Transverse colon (tissue), 3 donors: ENCODE data around the gene SAMD1.
"Not testable (repeated sequence)": the region's sequence is repeated elsewhere in the genome, so short reads cannot be mapped to it uniquely, and the experiment has no call there.

Source experiments
- CTCF ChIP-seq, 5 experiments: fragments of 200-600 bp in 3 of 5; fragments of 450-650 bp in 2 of 5; sonication (generic) in 3 of 5; IDR thresholded peaks; 1 replicate in 2 of 5; 2 replicates in 3 of 5; pipeline ENCODE4 v1.5.1; 2016 to 2017; ENCODE audit warnings: antibody characterized with exemption in 5 of 5, inconsistent platforms in 3 of 5, mild to moderate bottlenecking in 2 of 5, moderate library complexity in 1 of 5
- POLR2A ChIP-seq: fragments of 450-650 bp; IDR thresholded peaks from one replicate; pipeline ENCODE4 v1.6.1; 2016; ENCODE audit warnings: antibody characterized with exemption, mild to moderate bottlenecking, moderate library complexity

GRCh38 chr19:14050961-14051360 lies 39.6 kb downstream of the SAMD1 start:
- TF ChIP-seq CTCF (IDR thresholded peaks at IDR 0.05); POLR2A: not testable (repeated sequence)
